Fibroblast of skin of back (primary cell): ENCODE measurements around the gene PRTFDC1. TPM values are rescaled to one million over a fixed set of nuclear protein-coding genes. Genes with fewer than 3 reads are reported as not detected.
"Not testable (repeated sequence)": the region's sequence is repeated elsewhere in the genome, so short reads cannot be mapped to it uniquely, and the experiment has no call there.

Experiments used
- DNase-seq: peaks from one replicate; pipeline ENCODE4 v3.0.0-alpha.2; 2013
- polyA plus RNA-seq, 2 experiments: library from polyadenylated mRNA; unstranded; fragments of 120-200 nt; gene quantifications; one replicate each; pipeline ENCODE4 v1.2.1, GENCODE V29; 2013; ENCODE audit not compliant: insufficient read length in 2 of 2

Gene PRTFDC1, protein sequence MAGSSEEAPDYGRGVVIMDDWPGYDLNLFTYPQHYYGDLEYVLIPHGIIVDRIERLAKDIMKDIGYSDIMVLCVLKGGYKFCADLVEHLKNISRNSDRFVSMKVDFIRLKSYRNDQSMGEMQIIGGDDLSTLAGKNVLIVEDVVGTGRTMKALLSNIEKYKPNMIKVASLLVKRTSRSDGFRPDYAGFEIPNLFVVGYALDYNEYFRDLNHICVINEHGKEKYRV
- polyA plus RNA-seq (2013, experiment 1 of 2; ENCODE audit: insufficient read length), result 9.7 TPM
- polyA plus RNA-seq (2013, experiment 2 of 2; ENCODE audit: insufficient read length), result 3.7 TPM

DNA sequence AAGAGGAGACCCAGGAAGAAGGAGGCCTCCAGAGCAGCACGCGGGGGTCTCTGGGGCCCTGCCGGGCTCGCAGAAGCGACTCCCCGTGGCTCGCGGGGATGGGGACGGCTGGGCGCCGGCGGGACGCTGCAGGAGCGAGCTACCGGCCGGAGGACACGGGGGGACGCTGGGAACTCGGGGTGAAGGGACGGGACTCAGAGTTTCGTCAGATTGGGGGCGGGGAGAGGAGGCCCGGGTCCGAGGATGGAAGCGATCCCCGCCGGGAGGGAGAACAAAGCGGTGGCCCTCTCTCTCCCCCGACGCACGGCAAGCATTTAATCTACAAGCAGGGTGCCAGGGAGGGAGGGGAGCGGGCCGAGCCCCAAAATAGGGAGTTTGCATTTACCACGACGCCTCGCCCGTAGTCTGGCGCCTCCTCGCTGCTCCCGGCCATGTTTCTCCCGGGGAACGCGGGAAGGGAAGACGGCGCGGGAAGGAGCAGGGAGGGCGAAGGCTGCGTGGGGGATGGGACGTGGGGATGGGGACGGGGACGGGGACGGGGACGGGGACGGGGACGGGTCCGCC is at the start of gene PRTFDC1:
TSS of gene PRTFDC1 (minus strand) at position 464 of the 564 bp plus-strand sequence. CDS start at position 433, 31 bp downstream.
- DNase-seq, result peak; percentile 49

DNA sequence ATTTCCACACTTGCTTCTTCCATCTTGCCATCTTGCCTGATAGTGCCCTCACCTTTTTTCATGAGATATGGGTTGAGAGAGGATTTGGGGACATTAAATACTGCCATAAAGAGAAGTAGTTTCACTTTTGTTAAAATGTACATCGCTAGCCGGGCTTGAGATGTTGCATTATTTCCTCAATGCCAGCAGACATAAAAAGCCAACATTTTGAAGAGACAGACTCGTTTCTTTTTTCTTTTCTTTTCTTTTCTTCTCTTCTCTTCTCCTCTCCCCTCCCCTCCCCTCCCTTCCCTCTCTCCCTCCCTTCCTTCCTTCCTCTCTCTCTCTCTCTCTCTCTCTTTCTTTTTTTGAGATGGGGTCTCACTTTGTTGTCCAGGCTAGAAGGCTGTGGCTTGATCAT is 45.6 kb upstream of the PRTFDC1 start:
- no peak for DNase-seq

DNA sequence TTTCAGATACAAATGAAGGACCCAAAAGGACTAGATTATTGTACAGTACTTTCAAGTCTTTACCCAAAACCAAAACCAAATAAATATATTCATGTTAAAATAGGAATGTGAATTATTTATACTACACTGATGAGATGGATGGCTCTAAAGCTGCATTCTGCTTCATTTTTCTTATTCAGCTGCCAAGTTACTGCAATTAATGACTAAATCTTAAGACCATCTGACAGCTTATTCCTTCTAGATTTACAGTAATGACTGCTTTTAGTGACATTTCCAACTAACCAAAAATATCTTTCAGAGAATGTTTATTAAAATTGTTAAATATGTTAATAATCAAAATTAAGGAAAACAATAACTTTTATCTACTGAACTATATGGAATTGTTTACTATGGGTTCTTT is 42.7 kb upstream of the PRTFDC1 start:
- DNase-seq, result no peak

DNA sequence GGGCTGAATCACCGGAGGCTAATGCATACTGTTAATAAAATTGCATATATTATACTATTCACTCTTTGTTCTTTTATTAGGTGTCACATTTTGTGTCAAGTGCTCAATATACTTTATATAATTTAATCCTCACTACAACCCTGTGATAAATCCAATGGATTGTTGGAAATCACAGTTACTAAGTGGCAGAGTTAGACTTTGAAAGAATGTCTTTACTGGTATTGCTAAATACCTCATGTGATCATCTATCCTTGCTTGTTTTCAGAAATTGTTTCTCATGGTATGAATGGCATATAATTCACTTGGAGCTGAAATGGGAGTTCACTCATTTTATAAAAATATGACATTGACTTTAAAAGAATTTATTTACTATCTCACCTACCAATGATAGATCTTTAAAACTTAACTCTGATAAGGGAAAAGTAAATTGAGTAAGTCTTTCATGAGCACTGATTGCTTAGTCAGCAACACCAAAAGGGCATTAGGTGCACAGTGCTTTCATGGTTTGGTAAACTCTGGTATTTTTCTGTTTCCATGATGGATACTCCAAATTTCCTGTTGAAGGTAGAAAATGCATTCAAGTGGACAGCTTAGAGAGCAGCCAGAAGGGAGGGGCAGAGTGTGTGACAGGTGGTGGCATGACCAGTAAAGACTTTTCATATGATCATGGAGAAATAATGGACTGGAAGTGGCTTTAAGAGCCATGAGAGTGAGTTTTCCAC is 41.0 kb upstream of the PRTFDC1 start:
- no peak for DNase-seq

DNA sequence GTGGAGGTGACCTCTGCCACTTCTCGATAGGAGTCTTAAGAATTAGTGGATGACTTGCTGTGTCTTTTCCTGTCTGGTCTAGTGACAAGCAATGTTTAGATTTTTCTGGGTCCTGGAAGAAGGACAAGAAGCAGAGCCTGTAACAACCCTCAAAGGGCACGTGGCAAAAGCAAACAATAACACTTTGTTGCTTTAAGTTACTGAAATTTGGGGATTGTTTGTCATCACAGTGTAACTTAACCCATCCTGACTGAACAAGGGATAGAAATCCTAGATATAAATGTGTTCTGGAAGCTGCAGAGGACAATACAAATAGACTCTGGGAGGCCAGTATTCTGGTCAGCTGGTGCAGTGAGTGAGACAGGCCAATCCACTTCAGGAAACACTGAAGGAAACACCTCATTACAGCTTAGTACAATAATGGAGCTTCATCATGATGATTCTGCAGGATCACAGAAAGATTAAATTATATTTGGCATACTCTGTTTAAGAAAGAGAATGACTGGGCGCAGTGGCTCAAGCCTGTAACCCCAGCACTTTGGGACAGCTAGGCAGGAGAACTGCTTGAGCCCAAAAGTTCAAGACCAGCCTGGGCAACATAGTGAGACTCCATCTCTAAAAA is 40.2 kb upstream of the PRTFDC1 start:
- DNase-seq, result no peak

DNA sequence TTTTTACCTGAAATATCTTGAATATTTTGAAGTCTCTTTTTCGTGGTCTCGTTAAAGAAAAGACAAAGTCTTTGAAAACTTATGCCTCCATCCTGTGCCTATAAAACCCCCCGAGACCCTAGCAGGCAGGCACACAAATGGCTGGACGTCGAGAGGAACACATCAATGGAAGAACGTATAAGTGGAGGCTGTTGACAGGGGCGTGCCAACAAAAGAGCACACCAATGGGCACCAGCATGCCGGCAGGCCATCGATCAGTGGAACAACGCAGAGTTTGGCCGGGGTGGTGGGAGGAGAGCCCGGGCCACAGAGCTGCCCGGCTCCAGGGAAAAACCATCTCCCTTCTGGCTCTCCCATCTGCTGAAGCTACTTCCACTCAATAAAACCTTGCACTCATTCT is 38.9 kb upstream of the PRTFDC1 start:
- DNase-seq, result no peak

DNA sequence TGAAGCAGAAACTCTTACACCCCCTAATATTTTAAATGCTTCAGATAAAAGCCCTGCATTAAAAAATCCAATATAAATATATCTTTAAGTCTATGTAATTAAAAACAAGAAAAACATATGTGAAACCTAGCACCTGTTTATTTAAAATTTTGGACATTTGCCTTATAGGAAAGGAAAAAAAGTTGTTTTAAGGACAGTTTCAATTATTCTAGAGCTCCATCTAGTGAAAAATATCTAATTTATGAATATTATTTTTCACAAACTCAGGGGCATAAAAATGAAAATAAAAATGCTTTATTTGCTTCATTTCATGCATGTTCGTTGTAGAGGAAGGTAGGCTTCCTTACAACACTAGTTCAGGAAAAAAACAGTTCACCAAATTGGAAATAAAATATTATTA is 37.5 kb upstream of the PRTFDC1 start:
- no peak for DNase-seq

DNA sequence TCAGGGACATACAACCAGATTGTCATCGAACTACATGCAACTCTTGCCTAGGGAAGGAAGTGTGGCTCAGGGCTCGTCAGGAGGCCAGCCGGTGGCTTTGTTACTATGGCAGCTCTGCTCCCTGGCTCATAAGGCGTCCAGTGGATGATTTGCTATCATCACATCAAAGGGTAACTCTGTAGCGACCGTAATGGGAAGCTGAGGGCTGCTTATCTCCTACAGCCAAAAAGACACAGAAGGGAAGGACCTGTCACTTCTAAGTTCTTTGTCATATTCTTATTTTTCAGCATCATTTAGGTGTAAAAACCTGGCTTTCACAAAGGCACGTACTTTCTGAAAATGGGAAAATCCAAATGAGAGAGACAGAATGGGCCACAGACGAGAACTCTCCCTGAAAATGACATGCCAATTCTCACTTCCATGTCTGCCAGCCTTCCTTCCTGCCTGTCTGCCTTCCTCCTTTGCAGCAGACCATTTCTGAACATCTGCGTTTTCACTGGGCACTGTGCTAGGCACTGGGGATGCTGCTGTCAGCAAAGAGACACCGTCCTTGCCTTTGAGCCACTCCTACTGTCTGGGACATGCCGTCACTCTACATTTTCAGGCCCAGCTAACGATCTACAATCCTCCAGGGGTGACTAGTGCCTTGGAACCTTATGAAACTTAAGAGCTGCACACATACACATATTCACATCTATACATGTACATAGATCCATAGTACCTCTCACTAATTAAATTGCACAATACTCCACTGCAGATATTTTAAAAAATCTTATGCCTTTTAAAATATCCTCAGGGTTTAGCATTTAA is 36.6 kb upstream of the PRTFDC1 start:
- no peak for DNase-seq

DNA sequence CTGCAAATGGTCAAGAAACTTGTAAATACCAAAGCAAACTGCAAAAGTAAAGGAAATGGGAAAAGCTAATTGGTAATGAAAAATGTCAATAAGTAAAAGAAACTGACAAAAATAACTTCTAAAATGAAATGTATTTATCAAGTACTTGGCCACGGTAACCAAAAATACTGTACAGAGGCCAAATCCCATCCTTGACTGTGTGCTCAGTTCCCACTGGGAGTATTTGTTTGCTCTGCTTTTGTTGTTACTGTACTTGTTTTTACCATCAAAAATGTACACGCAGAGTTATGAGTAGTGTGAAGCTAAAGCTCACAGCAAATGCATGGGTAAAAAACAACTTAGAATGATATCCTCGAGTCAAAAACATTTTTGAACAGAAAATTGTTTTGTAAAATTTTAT is 32.5 kb upstream of the PRTFDC1 start:
- no peak for DNase-seq

DNA sequence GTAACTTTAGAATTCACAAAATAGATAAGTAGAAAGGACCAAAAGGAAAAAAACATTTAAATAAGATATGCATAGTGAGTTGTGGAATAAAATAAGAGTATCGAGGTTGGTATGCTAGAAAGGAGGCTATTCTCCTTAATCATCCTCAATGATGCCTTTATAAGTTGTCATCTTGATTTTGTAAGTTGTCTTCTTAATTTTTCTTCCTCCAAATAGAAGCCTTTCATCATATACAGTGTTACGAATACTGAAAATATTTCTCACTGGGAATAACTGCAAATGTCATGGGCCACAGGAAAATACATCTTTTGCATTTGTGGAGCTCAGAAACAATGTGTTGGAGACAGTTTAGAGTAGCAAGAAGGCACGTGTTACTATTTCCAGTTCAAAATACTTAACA is 31.5 kb upstream of the PRTFDC1 start:
- DNase-seq, result peak; percentile 27

DNA sequence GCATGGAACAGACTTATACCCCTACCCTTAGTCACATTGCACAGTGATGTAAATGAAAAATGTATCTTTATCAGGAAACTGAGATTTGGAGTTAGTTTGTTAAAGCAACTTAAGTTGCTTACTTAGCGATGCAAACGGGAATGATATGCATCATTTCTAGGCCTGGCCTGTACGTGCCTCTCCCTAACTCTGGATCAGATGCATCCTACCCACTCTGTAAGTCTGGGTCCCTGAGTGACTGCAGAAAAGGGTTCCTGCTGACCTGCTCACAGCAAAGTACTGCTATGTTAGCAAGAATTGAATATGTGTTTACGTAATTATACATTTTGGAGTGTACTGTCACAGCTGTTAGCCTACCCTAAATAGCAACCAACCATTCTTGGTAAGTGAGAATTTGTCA is 30.7 kb upstream of the PRTFDC1 start:
- no peak for DNase-seq

DNA sequence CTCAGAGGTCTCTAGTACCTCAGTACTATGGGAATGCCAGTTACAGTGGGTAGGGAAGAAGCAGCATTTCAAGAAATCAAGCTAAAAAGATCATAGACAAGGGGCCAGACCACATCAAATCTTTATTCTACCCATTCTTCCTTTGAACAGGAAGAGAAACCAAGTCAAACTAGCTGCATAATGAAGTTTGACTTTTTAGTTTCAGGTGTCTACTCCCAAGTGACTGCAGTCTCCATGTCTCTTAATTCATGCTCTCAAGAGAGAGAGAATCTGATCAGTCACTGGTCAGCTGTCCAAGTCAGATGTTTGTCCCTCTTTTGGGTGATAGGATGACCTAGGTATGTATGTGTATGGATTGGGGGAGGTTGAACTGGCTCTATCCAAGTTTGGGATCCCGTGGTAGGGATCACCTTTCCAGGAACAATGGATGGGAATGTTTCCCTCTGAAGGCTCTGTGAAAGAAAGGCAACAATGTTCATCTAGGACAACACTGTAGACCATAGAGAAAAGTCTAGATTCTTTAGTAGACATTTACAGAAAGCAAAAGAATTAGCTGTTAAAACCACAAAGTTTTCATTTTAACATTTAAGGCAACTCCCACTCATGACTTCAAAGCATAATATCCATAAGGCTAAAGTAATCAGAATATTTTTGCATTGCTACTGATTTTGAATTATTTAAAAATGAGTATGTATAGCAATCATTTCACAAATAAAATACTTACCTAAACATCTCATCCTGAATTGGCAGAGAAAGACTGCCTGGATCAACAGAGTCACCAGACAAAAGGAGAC is 30.1 kb upstream of the PRTFDC1 start:
- DNase-seq, result no peak

DNA sequence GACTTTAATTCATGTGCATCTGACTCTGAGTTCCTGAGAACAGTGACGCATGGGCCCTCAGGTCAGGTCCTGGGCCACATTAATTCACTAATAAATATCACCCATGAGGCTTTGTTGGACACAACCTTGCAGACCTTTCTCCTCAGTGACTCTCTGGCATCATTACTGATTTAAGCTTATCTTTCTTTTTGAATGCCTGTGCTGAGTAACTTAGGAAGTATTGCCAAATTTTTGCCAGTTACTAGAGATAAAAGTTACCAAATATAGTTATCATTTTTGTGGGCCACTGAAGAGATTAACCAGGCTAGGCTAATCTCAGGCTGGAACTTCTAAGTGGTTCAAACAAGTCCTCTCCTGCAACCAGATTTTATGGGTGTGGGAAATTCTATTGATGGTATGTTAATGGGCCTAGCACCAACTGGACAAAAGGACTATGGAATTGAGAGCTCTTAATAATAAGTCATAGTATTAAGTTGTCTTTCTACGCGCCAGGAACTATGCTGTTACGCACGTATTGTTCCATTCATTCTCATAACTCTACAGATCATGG is 28.8 kb upstream of the PRTFDC1 start:
- DNase-seq, result no peak

DNA sequence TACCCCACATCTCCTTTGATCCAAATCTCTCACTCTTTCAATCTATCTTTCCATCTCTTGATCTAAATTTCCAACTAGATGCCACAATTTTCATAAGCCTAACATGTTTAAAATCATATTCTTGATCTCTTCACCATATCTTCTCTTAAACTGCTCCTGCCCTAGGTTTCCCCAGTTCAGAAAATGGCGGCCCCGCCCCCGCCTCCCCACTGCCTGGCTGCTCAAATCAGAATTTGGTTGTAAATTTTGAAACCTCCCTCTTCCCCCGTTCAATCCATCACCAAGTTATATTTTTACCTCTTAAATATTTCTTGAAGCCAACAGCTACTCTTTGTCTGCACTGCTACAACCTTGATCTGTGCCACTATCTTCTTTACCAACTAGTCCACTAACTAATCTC is 27.3 kb upstream of the PRTFDC1 start:
- DNase-seq, result no peak

DNA sequence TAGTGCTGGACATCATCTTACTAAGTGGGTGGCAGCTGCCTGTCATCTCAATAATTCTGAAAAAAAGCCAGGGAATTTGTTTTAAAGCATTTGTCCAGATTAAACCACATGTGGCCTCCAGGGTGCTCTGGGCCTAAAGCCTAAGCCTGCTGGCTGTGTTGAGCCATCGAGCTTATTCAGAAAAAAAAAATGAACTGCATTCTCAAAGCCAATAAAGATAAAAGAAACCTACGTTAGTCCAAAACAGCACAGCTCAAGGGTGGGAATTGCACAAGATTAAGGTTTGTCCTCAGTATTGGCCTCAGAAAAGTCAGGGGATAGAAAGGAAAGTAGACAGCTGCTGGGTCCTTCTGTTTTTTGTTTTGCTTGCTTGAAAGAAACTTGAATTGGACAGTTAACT is 22.6 kb upstream of the PRTFDC1 start:
- DNase-seq, result peak; percentile 38

DNA sequence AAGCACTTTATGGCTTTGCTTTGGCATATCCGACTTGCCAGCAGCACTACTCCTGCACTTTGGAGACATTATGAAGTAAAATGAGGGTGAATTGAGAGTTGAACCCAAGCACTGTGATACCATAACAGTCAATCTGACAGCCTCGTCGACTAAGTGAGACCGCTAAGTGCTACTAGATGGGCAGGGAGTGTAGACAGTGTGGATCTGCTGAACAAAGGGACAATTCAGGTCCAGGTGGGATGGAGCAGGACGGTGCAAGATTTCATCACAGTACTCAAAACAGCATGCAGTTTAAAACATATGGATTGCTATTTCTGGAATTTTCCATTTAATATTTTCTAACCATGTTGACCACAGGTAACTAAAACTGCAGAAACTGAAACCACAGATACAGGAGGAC is 20.8 kb upstream of the PRTFDC1 start:
- DNase-seq, result no peak

DNA sequence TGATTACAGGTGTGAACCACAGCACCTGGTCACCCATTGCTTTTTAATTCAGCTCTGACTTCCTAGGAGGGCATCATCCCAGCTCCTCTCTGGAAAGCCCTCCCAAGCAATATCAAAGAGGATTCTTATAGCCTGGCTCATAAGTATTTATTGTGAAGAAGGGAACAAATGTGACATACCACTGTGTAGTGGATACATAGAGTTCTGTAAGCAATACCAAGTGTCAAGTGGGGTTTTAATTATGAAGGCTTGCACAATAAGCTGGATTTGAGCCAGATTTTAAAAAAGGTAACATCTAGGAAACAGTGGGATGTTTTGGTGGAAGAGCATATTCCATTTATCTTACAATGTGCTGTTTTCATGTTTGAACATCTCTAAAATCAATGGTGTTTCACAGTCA is 19.0 kb upstream of the PRTFDC1 start:
- DNase-seq, result no peak

DNA sequence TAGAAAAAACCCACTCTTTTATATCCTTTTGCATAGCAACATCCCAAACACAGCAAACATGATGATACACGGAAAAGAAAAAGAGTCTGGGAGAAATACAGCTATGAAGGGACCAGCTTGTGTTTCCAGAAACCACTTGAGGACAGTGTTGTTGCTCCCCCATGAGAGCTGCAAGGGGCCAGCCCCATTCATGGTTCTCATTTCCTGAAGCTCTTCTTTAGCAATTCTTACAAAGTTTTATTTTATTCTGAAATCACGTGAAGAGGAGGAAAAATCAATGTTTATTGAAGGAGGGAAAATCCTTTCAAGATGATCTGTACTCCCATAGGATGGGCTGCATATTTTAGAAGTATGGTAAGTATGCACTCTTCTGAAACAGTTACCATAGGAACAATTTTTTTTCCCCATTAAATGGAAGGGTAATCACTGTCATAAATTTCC is 17.5 kb upstream of the PRTFDC1 start:
- DNase-seq, result peak; percentile 65

DNA sequence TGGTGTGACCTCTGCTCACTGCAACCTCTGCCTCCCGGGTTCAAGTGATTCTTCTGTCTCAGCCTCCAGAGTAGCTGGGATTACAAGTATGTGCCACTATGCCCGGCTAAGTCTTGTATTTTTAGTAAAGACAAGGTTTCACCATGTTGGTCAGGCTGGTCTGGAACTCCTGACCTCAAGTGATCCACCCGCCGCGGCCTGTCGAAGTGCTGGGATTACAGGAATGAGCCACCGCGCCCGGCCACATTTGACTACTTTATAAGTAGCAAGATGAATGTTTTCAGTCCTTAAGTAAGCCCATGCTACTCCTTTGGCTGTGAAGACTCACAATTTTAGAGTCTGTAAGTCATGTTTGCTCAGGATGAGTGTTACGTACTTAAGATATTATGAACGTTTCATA is 16.5 kb upstream of the PRTFDC1 start:
- DNase-seq, result not testable (repeated sequence)

DNA sequence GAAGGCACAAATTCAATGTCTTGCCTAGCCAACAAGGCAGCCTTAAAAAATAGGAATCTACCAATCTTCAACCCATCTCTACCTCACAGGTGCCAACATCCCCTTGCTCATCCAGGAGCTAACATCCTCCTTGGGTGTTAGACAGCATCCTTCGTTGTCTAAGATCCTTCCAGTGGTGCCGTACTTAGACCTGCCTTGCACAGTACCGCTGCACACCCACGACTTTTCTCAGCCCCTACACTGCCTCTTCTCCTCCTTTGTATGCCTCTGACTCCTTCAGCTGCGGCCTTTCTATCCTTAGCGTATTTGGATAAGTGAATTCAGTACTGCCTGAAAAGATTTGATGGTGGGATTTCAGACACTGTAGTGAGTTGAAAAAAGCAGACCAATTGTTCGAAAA is 15.9 kb upstream of the PRTFDC1 start:
- no peak for DNase-seq

DNA sequence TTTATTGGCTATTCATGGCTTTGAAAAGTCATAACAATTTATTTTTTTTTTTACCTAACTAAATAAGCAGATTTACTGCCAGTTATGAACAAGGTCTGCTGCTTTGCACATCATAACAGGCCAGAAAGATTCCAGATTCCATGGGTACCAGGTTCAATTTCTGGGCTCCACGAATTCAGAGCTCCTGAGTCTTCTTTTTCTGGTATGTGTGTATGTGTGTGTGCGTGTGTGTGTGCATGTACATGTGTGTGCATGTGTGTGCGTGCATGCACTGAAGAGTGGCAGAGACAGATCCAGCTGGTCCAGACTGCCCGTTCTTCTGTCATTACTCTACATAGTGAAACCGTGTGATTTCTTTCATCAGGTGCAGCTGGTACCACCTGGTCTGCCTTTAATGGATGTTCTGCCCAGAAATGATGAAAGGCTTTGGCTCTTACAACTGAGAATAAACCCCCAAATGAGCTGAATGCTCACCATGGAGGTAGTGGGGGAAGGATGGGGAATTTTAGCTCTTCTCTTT is 14.6 kb upstream of the PRTFDC1 start:
- no peak for DNase-seq
